Caco-2 (cell line): ENCODE data around the gene POU4F3. TPM values are rescaled to one million over a fixed set of nuclear protein-coding genes. Genes with fewer than 3 reads are reported as not detected.

Experiments
- BruUV-seq: library from RNA; stranded (reverse); fragments of 400-500 nt; replicated peaks from 2 replicates; lab custom pipeline; 2021; lab: Mats Ljungman, UMichigan
- CTCF ChIA-PET: fragments of 300-600 bp; sonication (Branson Sonifier 250); formaldehyde crosslinking; loops from one replicate; lab custom pipeline; 2022; ENCODE audit warnings: antibody characterized with exemption; lab: Charles Lee
- POLR2A ChIA-PET: fragments of 300-600 bp; sonication (Branson Sonifier 250); formaldehyde crosslinking; loops from one replicate; lab custom pipeline; 2022; ENCODE audit warnings: antibody characterized with exemption; lab: Charles Lee
- DNase-seq, 2 experiments: peaks; one replicate each; pipeline versions ENCODE4 v3.0.0 to v3.0.0-alpha.2; 2020 to 2022
- H3K27me3 ChIP-seq: replicated peaks from 2 replicates; pipeline ENCODE4 v1.6.0; 2011; ENCODE audit warnings: low read length; ENCODE audit not compliant: control insufficient read depth, insufficient read depth
- H3K36me3 ChIP-seq: 2 replicates; pipeline ENCODE4 v1.5.1; 2011; ENCODE audit warnings: low read length; ENCODE audit not compliant: control insufficient read depth, insufficient read depth
- H3K4me1 ChIP-seq: fragments of 250-450 bp; sonication (Bioruptor Pico); 2 replicates; pipeline ENCODE4 v1.5.1; 2020; ENCODE audit warnings: mild to moderate bottlenecking
- H3K4me3 ChIP-seq: 2 replicates; pipeline ENCODE4 v1.5.1; 2011; ENCODE audit warnings: low read depth, mild to moderate bottlenecking, control low read depth, low read length
- H3K9me3 ChIP-seq: fragments of 250-450 bp; sonication (Bioruptor Pico); 2 replicates; pipeline ENCODE4 v1.5.1; 2020; ENCODE audit warnings: mild to moderate bottlenecking, moderate library complexity
- H3K27ac Mint-ChIP-seq: one replicate; pipeline ENCODE4 v1.8.0; 2022; ENCODE audit warnings: mixed read lengths; ENCODE audit not compliant: unreplicated experiment
- H3K27me3 Mint-ChIP-seq: one replicate; pipeline ENCODE4 v1.8.0; 2022; ENCODE audit warnings: mixed read lengths; ENCODE audit not compliant: insufficient read depth, unreplicated experiment
- H3K36me3 Mint-ChIP-seq: one replicate; pipeline ENCODE4 v1.8.0; 2022; ENCODE audit warnings: mild to moderate bottlenecking, mixed read lengths; ENCODE audit not compliant: insufficient read depth, unreplicated experiment
- H3K4me1 Mint-ChIP-seq: one replicate; pipeline ENCODE4 v1.8.0; 2022; ENCODE audit warnings: low read depth, mixed read lengths; ENCODE audit not compliant: unreplicated experiment
- H3K4me3 Mint-ChIP-seq: one replicate; pipeline ENCODE4 v1.8.0; 2022; ENCODE audit warnings: mild to moderate bottlenecking, moderate library complexity, mixed read lengths; ENCODE audit not compliant: unreplicated experiment
- H3K9me3 Mint-ChIP-seq: one replicate; pipeline ENCODE4 v1.8.0; 2022; ENCODE audit warnings: mixed read lengths; ENCODE audit not compliant: unreplicated experiment
- CTCF ChIP-seq, 2 experiments: fragments of 200-600 bp in 1 of 2; IDR thresholded peaks; 1 replicate in 1 of 2; 2 replicates in 1 of 2; pipeline versions ENCODE4 v1.5.1 to v1.8.0; 2011 to 2022; ENCODE audit warnings: antibody characterized with exemption in 1 of 2, control low read depth in 1 of 2, inconsistent platforms in 1 of 2, low read depth in 1 of 2, low read length in 1 of 2, mild to moderate bottlenecking in 1 of 2, moderate library complexity in 1 of 2; ENCODE audit not compliant: insufficient read depth in 1 of 2, severe bottlenecking in 1 of 2, unreplicated experiment in 1 of 2
- intact Hi-C: fragments of 100-400 bp; cut with micrococcal nuclease; formaldehyde crosslinking; loops from one replicate; pipeline ENCODE4 v1.10.0; 2022; ENCODE audit not compliant: unreplicated experiment
- total RNA-seq: library from RNA; stranded (reverse); gene quantifications from 2 replicates; pipeline ENCODE4 v1.2.3, GENCODE V29; 2022

The POU4F3 gene
- total RNA-seq, 1 experiment from 2014 or later = not detected

GRCh38 chr5:146331423-146331822 lies 7.2 kb upstream of the POU4F3 start:
- POLR2A ChIA-PET = no interaction called here
- no peak overlapping the region for H3K4me3 ChIP-seq
- Mint-ChIP-seq H3K4me1 (no peaks in the 10 kb centered on the region), H3K27me3 (peaks cover 11% of the 10 kb centered on the region), H3K4me3 (no peak overlapping the region), H3K36me3 (no peaks in the 10 kb centered on the region), H3K9me3 (no peaks in the 10 kb centered on the region), H3K27ac (no peak overlapping the region)
- no peaks in the 10 kb centered on the region for H3K36me3 ChIP-seq
- no TSS peak for BruUV-seq
- H3K9me3 ChIP-seq = no peaks in the 10 kb centered on the region
- DNase-seq = no peak
- no peaks in the 10 kb centered on the region; the same call in 1 of the 2 replicates for H3K4me1 ChIP-seq
- intact Hi-C loops = no loop called here
- H3K27me3 ChIP-seq = no peaks in the 10 kb centered on the region; the same call in 1 of the 2 replicates
- TF ChIP-seq CTCF (IDR thresholded peaks at IDR 0.05; ENCODE audit: insufficient read depth in 1 of 2, low read depth in 1 of 2, low read length in 1 of 2, severe bottlenecking in 1 of 2, unreplicated experiment in 1 of 2) = no peak
- CTCF ChIA-PET = no interaction called here

GRCh38 chr5:146334074-146334533 lies 4.5 kb upstream of the POU4F3 start:
- POLR2A ChIA-PET = no interaction called here
- CTCF ChIA-PET = no interaction called here
- no peaks in the 10 kb centered on the region for H3K4me1 ChIP-seq
- no peaks in the 10 kb centered on the region for H3K36me3 ChIP-seq
- no peak overlapping the region for H3K4me3 Mint-ChIP-seq
- peaks cover 21% of the 10 kb centered on the region for H3K27me3 Mint-ChIP-seq
- TF ChIP-seq CTCF (IDR thresholded peaks at IDR 0.05; ENCODE audit: insufficient read depth in 1 of 2, low read depth in 1 of 2, low read length in 1 of 2, severe bottlenecking in 1 of 2, unreplicated experiment in 1 of 2) = no peak
- no peak overlapping the region for H3K4me3 ChIP-seq
- H3K9me3 ChIP-seq = no peaks in the 10 kb centered on the region
- BruUV-seq = no TSS peak
- H3K27me3 ChIP-seq = no peaks in the 10 kb centered on the region; the same call in 1 of the 2 replicates
- no peaks in the 10 kb centered on the region for H3K4me1 Mint-ChIP-seq
- H3K36me3 Mint-ChIP-seq = no peaks in the 10 kb centered on the region
- intact Hi-C loops = no loop called here
- no peak for DNase-seq
- no peak overlapping the region for H3K27ac Mint-ChIP-seq
- H3K9me3 Mint-ChIP-seq = no peaks in the 10 kb centered on the region

GRCh38 chr5:146336197-146336596 lies 2.4 kb upstream of the POU4F3 start:
- Mint-ChIP-seq H3K27ac (no peak overlapping the region), H3K36me3 (no peaks in the 10 kb centered on the region), H3K9me3 (no peaks in the 10 kb centered on the region), H3K27me3 (peaks cover 30% of the 10 kb centered on the region), H3K4me1 (no peaks in the 10 kb centered on the region), H3K4me3 (no peak overlapping the region)
- Histone ChIP-seq H3K4me1 (no peaks in the 10 kb centered on the region), H3K36me3 (no peaks in the 10 kb centered on the region), H3K4me3 (no peak overlapping the region), H3K9me3 (no peaks in the 10 kb centered on the region), H3K27me3 (no peaks in the 10 kb centered on the region; the same call in none of the 2 replicates)
- ChIA-PET CTCF (no interaction called here), POLR2A (no interaction called here)
- no peak for TF ChIP-seq CTCF (IDR thresholded peaks at IDR 0.05; ENCODE audit: insufficient read depth in 1 of 2, low read depth in 1 of 2, low read length in 1 of 2, severe bottlenecking in 1 of 2, unreplicated experiment in 1 of 2)
- intact Hi-C loops = no loop called here
- no TSS peak for BruUV-seq
- no peak for DNase-seq
